NCI-H345 treated with DMSO at 0.1 percent for 48 hours (cell line): Measurements from ENCODE around the gene RHOG.

ENCODE experiments used
- DNase-seq: peaks from one replicate; lab custom pipeline; 2025; ENCODE audit not compliant: unreplicated experiment; lab: John Stamatoyannopoulos, UW

The RHOG gene

GRCh38 chr11:3860375-3860774 is 19.6 kb upstream of the RHOG start:
- DNase-seq, result no peak

- DNase-seq, result no peak
Observed at GRCh38 chr11:3859373-3859881, 18.7 kb upstream of the RHOG start.

DNA sequence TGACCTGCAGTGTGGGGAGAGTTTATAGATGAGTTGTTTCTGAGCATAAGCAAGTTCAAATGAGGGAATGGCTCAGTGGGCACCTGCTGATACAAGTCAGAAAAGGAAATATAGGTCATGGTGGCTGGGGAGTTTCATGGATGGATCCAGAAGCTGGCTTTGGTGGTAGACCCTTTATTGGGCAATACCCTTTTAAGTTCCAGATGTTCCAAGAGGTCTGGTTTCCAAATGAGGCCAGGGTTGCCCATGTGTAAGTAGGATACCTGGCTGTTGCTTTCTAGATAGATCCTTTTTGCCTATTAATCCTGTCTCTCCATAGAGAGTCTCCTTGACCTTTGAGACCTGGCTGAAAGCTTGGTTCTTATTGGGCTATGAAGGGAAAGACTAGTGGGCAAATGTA is 16.9 kb upstream of the RHOG start:
- DNase-seq, result no peak

GRCh38 chr11:3856856-3857553 is 16.2 kb upstream of the RHOG start:
- no peak for DNase-seq

DNA sequence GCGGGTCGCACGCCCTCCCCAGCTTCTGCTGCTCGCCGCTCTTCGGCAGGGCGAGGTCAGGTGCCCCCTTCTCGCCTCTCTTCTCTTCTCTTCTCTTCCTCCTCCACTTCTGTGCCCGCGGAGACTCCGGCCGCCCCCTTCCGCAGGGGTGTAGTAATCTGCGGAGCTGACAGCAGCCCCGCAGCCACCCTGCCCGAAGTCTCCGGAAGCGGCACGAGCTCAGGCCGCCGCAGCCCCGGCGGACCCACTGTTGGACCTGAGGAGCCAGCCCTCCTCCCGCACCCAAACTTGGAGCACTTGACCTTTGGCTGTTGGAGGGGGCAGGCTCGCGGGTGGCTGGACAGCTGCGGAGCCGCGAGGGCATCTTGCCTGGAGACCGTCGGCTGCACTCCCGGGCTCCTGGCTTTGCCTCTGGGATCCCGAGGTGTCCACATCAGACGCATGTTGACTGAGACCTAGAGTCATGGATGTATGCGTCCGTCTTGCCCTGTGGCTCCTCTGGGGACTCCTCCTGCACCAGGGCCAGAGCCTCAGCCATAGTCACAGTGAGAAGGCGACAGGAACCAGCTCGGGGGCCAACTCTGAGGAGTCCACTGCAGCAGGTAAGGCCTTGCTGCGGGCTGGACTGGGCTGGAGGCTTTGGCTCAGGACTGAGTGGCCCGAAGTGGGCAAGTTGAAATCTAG is 15.2 kb upstream of the RHOG start:
- DNase-seq, result peak; percentile 24

DNA sequence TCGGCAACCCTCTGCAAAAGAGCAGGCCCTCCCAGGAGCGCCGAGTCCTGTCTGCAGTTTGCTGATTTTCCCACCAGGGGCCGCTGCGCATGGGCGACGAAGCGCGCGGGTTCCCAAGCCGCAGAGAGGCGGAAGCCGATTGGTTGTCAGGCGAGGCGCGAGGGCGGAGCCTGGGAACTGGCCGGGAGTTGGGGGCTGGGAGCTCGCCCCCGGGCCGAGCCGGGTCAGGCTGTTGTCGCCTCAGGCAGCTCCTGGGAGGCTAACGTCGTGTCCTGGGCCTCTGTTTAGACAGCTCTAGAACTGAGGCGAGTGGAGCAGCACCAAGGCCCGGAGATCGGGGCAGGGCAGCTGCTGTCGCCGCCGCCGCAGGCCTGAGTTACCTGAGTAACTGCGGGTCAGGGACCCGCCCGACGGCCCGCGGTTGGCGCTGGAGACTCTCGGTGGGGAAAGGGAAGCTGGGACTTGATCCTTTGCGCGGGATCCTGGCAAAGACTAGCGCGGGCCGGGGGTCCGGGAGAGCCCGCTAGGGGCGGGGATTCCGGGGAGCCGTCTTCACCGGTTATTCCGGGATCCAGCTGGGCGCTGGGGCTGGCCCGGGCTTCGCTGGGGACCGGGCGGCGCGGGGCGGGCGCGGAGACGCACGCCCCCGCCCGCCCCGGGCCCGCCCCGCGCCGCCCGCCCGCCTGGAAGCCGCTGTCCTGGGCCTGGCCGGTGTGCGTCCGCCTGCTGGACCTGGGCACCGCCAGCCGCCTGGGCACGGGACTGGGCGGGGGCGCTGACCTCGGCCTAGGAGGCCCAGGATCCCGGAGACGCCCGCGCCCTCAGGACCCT is 14.4 kb upstream of the RHOG start, which contains the start of gene STIM1:
TSS of gene STIM1 (plus strand) at position 688 of the 831 bp plus-strand sequence. CDS start 607 bp downstream, outside the sequence.
- peak; percentile 80 for DNase-seq

DNA sequence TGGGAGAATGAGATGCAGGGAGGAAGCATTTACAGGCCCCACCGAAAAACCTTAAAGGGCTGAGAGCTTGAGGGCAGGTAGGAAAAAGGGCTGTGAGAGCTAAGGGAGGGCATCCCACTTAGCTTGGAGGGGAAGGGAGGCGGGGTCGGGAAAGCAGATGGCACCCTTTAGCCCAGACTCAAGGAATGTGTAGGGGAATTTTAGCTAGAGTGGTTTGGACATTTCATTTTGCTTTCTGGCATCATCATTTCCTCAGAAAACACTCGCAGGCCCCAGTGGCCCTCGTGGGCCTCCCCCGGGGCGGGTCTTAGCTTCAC is 13.9 kb upstream of the RHOG start:
- no peak for DNase-seq

GRCh38 chr11:3853899-3854659 is 13.3 kb upstream of the RHOG start:
- no peak for DNase-seq

DNA sequence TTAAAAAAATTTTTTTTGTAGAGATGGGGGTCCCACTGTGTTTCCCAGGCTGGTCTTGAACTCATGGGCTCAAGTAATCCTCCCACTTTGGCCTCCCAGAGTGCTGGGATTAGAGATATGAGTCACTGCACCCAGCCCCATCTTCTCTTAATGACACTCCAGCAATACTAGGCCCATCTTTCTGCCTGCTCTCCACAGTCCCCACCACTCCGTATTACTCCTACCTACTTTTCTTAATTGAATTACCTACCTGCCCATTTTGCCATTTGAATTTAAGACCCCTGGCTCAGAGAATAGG is 12.7 kb upstream of the RHOG start:
- DNase-seq, result no peak

GRCh38 chr11:3849297-3849874 is 8.6 kb upstream of the RHOG start:
- peak; percentile 27 for DNase-seq

DNA sequence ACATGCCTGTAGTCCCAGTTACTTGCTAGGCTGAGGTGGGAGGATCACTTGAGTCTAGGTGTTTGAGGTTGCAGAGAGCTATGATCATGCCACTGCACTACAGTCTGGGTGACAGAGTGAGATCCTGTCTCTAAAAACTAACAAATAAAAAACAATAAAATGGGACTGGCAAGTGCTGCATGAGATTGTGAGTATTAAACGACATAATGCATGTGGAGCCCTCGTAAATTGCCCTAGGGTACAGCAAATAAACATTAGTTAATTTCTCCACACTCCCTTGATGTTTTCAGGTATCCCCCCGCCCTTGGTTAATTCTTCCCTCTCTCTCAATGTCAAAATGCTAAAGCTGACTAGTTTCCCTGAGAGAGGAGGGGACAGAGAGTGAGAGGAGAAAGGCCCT is 4.9 kb upstream of the RHOG start:
- DNase-seq, result no peak

DNA sequence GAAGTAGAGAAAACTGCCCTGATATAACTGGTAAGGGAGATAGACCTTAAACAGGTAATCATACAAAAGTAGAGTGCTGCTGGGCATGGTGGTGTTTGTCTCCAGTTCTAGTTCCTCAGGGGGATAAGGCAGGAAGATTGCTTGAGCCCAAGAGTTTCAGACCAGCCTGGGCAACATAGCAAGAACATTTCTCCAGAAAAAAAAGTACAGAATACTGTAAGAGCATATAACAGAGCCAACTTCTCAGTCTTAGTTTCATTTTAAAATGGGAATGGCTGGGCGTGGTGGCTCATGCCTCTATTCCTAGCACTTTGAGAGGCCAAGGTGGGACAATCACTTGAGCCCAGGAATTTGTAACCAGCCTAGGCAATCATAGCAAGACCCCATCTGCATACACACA is 4.5 kb upstream of the RHOG start:
- no peak for DNase-seq

GRCh38 chr11:3843326-3843725 is 2.6 kb upstream of the RHOG start:
- DNase-seq, result no peak

DNA sequence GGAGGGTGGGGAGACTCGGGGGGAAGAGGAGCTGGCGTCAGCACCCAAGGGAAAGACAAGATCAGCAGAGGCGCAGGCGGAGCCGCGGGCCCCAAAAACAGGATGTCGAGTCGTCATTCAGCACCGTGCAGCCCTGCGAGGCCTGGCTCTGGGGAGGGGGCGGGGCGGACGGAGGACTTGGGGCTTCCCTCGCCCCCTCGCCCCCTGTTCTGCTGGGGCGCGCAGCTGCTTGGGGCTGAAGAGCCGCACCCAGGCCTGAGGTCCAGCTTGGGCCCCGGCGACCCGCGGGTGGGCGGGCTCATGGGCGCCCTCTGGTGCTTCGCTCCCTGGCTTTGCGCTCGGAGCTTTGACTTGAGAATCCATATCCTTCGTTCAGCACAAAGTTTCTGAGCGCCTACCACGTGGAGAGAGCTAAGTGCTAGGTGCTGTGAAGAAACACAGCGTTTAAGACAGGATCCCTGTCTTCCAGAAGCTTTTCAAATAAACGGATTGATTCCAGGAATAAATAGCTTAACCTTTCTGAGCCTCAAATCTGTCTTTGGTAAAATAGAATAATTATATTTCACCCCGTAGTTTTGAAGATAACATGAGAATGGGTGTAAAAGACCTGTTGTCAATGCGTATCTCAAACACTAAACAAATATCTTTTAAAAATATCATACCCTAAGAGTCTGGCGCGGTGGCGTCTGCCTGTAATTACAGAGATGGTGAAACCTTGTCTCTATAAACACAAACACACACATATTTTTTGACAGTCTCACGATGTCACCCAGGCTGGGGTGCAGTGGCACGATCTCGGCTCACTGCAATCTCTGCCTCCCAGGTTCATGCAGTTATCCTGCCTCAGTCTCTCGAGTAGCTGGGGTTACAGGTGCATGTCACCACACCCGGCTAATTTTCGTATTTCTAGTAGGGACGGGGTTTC is 929 bp upstream of the RHOG start:
- peak; percentile 76 for DNase-seq

- no peak for DNase-seq
Observed at GRCh38 chr11:3840004-3840869, 522 bp downstream of the RHOG start.

DNA sequence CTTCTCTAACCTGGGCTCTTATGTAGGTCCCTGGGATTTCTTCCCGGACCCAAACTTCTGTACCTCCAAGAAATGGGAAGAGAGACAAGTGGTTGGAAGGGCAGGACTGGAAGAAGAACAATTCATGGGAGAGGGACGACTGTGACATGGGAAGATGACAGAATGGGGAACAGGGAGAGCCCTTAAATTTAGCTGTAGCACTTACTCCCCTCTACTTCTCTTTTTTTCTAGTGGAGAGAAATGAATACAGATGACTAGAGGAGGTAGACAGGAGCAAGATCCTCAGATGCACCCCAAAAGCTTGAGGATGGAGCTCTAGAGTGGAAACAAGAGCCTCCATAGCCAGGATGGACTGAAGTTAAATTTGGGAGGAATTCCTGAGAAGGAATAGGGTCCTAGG is 2.3 kb downstream of the RHOG start:
- no peak for DNase-seq

DNA sequence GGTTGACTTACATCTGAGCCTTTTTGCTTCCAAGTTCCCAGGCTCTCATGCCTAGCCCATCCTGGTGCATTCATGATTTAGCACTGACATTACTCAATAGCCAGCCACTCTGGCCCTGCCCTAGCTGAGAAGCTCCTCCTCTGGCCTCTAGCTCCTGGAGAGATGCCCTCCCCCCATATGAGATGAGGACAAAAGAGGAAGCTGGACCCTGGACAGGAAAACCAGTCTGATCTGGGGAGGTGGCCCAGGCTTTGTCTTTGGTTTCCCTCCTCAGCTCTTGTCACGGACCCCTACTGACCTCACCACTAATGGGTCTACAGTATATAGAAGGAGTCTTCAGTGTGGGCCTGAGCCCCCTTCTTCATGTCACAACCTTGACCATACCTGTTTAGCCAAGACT is 3.0 kb downstream of the RHOG start:
- no peak for DNase-seq

GRCh38 chr11:3836903-3837302 is 3.9 kb downstream of the RHOG start:
- no peak for DNase-seq

- no peak for DNase-seq
Observed at GRCh38 chr11:3835751-3836150, 5.0 kb downstream of the RHOG start.
